Measurements from ENCODE around the gene SMCHD1. TPM values are rescaled to one million over a fixed set of nuclear protein-coding genes. Genes with fewer than 3 reads are reported as not detected.
"Not testable (repeated sequence)": the region's sequence is repeated elsewhere in the genome, so short reads cannot be mapped to it uniquely, and the experiment has no call there.

The SMCHD1 gene
- polyA plus RNA-seq, 2 of the 4 experiments (the other 2 are of a cell fraction) = 15.5 to 25.5 TPM

- TF ChIP-seq RAD21 (conservative IDR thresholded peaks at IDR 0.05 in 1 of 2, IDR thresholded peaks at IDR 0.05 in 1 of 2) (no peak), MYC (IDR thresholded peaks at IDR 0.05; ENCODE audit: borderline replicate concordance, low read length) (no peak), HOXA7 (CRISPR knock-in tag; IDR thresholded peaks at IDR 0.05) (no peak), ZSCAN20 (CRISPR knock-in tag; IDR thresholded peaks at IDR 0.05) (no peak), TP53 (CRISPR knock-in tag; IDR thresholded peaks at IDR 0.05) (no peak), KDM5A (IDR thresholded peaks at IDR 0.05) (no peak), EP300 (IDR thresholded peaks at IDR 0.05) (no peak), POLR2A (IDR thresholded peaks at IDR 0.05; ENCODE audit: low read length) (no peak)
- TF ChIP-seq, protein P1, sequence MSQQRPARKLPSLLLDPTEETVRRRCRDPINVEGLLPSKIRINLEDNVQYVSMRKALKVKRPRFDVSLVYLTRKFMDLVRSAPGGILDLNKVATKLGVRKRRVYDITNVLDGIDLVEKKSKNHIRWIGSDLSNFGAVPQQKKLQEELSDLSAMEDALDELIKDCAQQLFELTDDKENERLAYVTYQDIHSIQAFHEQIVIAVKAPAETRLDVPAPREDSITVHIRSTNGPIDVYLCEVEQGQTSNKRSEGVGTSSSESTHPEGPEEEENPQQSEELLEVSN (IDR thresholded peaks at IDR 0.05; ENCODE audit: borderline replicate concordance, low read depth) = no peak
These were observed 170.2 kb downstream of the SMCHD1 start (continued) for GRCh38 chr18:2825613-2826175.

GRCh38 chr18:2826581-2826980 is 171.1 kb downstream of the SMCHD1 start:
- FAIRE-seq = no peak
- no peaks in the 10 kb centered on the region for H3K9me3 ChIP-seq
- H3K4me1 ChIP-seq = no peaks in the 10 kb centered on the region
- ATAC-seq = no peak
- ChIA-PET POLR2A (no interaction called here), CTCF (no interaction called here)
- no peak for DNase-seq (ENCODE audit: low read depth in 1 of 2, low spot score in 1 of 2)
- H3K4me2 ChIP-seq = no peak overlapping the region
- H3K27ac ChIP-seq = no peak overlapping the region
- 63% methylated on average over 10 of the region's 10 CpGs for WGBS (ENCODE audit: missing lambda C conversion rate)
- no peak for TF ChIP-seq FOXS1 (CRISPR knock-in tag; IDR thresholded peaks at IDR 0.05)
- TF ChIP-seq ZC3H11A (IDR thresholded peaks at IDR 0.05) = no peak
- no peak for TF ChIP-seq PHF8 (IDR thresholded peaks at IDR 0.05; ENCODE audit: borderline replicate concordance, low read depth)
- TF ChIP-seq NPAS2 (CRISPR knock-in tag; IDR thresholded peaks at IDR 0.05; ENCODE audit: borderline replicate concordance) = no peak
- TF ChIP-seq ZSCAN20 (CRISPR knock-in tag; IDR thresholded peaks at IDR 0.05) = no peak
- no peak for TF ChIP-seq BHLHE40 (IDR thresholded peaks at IDR 0.05; ENCODE audit: low read depth, low read length)
- no peak for TF ChIP-seq TP53 (CRISPR knock-in tag; IDR thresholded peaks at IDR 0.05)
- TF ChIP-seq, protein P2, sequence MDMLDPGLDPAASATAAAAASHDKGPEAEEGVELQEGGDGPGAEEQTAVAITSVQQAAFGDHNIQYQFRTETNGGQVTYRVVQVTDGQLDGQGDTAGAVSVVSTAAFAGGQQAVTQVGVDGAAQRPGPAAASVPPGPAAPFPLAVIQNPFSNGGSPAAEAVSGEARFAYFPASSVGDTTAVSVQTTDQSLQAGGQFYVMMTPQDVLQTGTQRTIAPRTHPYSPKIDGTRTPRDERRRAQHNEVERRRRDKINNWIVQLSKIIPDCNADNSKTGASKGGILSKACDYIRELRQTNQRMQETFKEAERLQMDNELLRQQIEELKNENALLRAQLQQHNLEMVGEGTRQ (IDR thresholded peaks at IDR 0.05) = no peak
- H3K4me3 ChIP-seq = no peak overlapping the region

DNA sequence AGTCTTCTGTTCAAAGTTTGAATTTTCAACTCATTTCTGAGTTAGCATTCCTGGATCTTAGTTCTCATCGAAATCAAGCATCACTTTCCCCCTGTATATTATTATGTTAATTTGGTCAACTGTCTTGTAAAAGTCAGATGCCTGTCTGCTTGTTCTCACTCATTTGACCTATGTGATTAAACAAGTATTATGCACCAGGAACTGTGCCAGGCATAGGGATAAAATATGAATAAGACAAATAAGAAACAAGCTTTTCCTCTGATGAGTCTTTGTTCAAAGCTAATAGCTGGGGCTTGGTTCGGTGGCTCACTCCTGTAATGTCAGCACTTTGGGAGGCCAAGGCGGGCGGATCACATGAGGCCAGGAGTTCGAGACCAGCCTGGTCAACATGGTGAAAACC is 171.5 kb downstream of the SMCHD1 start:
- Histone ChIP-seq H3K4me1 (no peaks in the 10 kb centered on the region), H3K4me2 (no peak overlapping the region), H3K4me3 (no peak overlapping the region), H3K9me3 (no peaks in the 10 kb centered on the region), H3K27ac (no peak overlapping the region)
- ChIA-PET CTCF (no interaction called here), POLR2A (no interaction called here)
- 56% methylated on average over 5 of the region's 5 CpGs for whole genome bisulfite sequencing (ENCODE audit: missing lambda C conversion rate)
- ATAC-seq (no peak), FAIRE-seq (no peak), DNase-seq (ENCODE audit: low read depth in 1 of 2, low spot score in 1 of 2) (no peak)
- TF ChIP-seq JUN (IDR thresholded peaks at IDR 0.05) (no peak), ESRRA (IDR thresholded peaks at IDR 0.05; ENCODE audit: borderline replicate concordance, low read length) (no peak)

GRCh38 chr18:2836118-2836517 is 180.6 kb downstream of the SMCHD1 start:
- H3K9me3 ChIP-seq; H3K27ac ChIP-seq; H3K4me2 ChIP-seq; FAIRE-seq; POLR2A ChIA-PET; ATAC-seq; DNase-seq (ENCODE audit: low read depth in 1 of 2, low spot score in 1 of 2); H3K4me3 ChIP-seq; CTCF ChIA-PET; H3K4me1 ChIP-seq: not testable (repeated sequence)
- 37% methylated on average over 3 of the region's 3 CpGs for WGBS (ENCODE audit: missing lambda C conversion rate)

DNA sequence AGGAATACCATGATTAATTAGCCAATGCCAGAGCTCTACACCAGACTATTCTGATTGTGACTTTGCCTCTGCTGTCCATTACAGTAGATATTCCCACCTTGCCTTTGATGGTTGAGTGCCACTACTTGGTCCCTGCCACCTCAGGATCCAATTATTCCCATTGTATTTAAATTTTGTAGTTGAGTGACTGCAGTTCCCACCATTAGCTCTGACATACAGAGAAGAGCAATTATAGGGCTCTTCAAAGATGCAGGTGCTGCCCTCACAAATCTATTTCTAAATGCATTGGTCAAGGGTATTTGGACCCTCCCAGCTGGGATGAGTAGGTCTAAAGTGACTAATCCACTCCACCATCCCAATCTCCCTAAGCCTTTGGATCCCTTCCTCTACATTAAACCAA is 181.8 kb downstream of the SMCHD1 start:
- ATAC-seq; H3K4me3 ChIP-seq; DNase-seq (ENCODE audit: low read depth in 1 of 2, low spot score in 1 of 2); H3K9me3 ChIP-seq; H3K27ac ChIP-seq; H3K4me1 ChIP-seq; CTCF ChIA-PET; POLR2A ChIA-PET; FAIRE-seq; H3K4me2 ChIP-seq: not testable (repeated sequence)

All from A549 (cell line).